Measurements from ENCODE around the gene GPR3. TPM values are rescaled to one million over a fixed set of nuclear protein-coding genes. Genes with fewer than 3 reads are reported as not detected.

GPR3 gene
- total and polyA plus RNA-seq, 2 of the 13 experiments (the other 11 are each of a cell fraction or from before 2014, with no cell fraction given) = 1.00 to 2.6 TPM

- TF ChIP-seq BCL3 (CRISPR knock-in tag; IDR thresholded peaks at IDR 0.05) (peak; percentile 44; the same call in 1 of the 2 replicates), ZNF605 (CRISPR knock-in tag; IDR thresholded peaks at IDR 0.05) (no peak), ZNF512B (CRISPR knock-in tag; IDR thresholded peaks at IDR 0.05; ENCODE audit: borderline replicate concordance) (no peak), HOXD1 (CRISPR knock-in tag; IDR thresholded peaks at IDR 0.05) (no peak), ZBTB44 (CRISPR knock-in tag; IDR thresholded peaks at IDR 0.05) (no peak), NFYC (CRISPR knock-in tag; IDR thresholded peaks at IDR 0.05) (peak; percentile 77), SRY (CRISPR knock-in tag; IDR thresholded peaks at IDR 0.05) (peak; percentile 38; the same call in 1 of the 2 replicates)
These were observed at the start of gene GPR3 (continued) for GRCh38 chr1:27392096-27392777.
